IMR-90 (cell line): ENCODE data around the gene GPRC5C. TPM values are rescaled to one million over a fixed set of nuclear protein-coding genes. Genes with fewer than 3 reads are reported as not detected.

ENCODE experiments used
- ATAC-seq: fragments of 200-7000 bp; cut with Tn5 transposase; 2 replicates; pipeline ENCODE4 v1.9.1; 2020; ENCODE audit warnings: low read depth, mild to moderate bottlenecking, moderate library complexity
- BruUV-seq: library from RNA; stranded (reverse); fragments of 400-500 nt; replicated peaks from 2 replicates; lab custom pipeline; 2021; lab: Mats Ljungman, UMichigan
- CTCF ChIA-PET: fragments of 300-600 bp; formaldehyde crosslinking; extraction: SDS; loops from one replicate; lab custom pipeline; 2021; ENCODE audit warnings: antibody characterized with exemption; lab: Yijun Ruan, JAX
- POLR2A ChIA-PET: fragments of 300-600 bp; sonication (Branson Sonifier 250); formaldehyde crosslinking; loops from one replicate; lab custom pipeline; 2022; ENCODE audit warnings: antibody characterized with exemption; ENCODE audit not compliant: unreplicated experiment; lab: Charles Lee
- DNase-seq: peaks from one replicate; pipeline ENCODE4 v3.0.0; 2013
- H2AFZ ChIP-seq: replicated peaks from 2 replicates; pipeline ENCODE3; 2013; ENCODE audit warnings: low read length, mild to moderate bottlenecking; ENCODE audit not compliant: poor library complexity
- H2AK5ac ChIP-seq: 2 replicates; pipeline ENCODE4 v1.6.1; 2013; ENCODE audit warnings: low read depth, low read length, inconsistent platforms
- H2AK9ac ChIP-seq: replicated peaks from 2 replicates; pipeline ENCODE3; 2013; ENCODE audit warnings: mild to moderate bottlenecking, low read depth, low read length, moderate library complexity; ENCODE audit not compliant: poor library complexity
- H2BK120ac ChIP-seq: 2 replicates; pipeline ENCODE4 v1.6.1; 2013; ENCODE audit warnings: low read depth, low read length, inconsistent platforms
- H2BK15ac ChIP-seq: 3 replicates; pipeline ENCODE4 v1.6.1; 2013; ENCODE audit warnings: low read depth, low read length, inconsistent platforms
- H2BK20ac ChIP-seq: 2 replicates; pipeline ENCODE4 v1.6.1; 2013; ENCODE audit warnings: low read depth, mild to moderate bottlenecking, inconsistent platforms, low read length, moderate library complexity
- H2BK5ac ChIP-seq: 2 replicates; pipeline ENCODE4 v1.6.1; 2013; ENCODE audit warnings: mild to moderate bottlenecking, low read depth, low read length, inconsistent platforms; ENCODE audit not compliant: poor library complexity, severe bottlenecking
- H3K14ac ChIP-seq: replicated peaks from 2 replicates; pipeline ENCODE4 v1.6.1; 2013; ENCODE audit warnings: low read depth, low read length, inconsistent platforms
- H3K18ac ChIP-seq: 2 replicates; pipeline ENCODE4 v1.6.1; 2013; ENCODE audit warnings: low read depth, low read length, control low read depth
- H3K23ac ChIP-seq: 2 replicates; pipeline ENCODE4 v1.6.1; 2013; ENCODE audit warnings: low read depth, low read length, inconsistent platforms
- H3K27ac ChIP-seq: 2 replicates; pipeline ENCODE4 v1.5.1; 2013; ENCODE audit warnings: mild to moderate bottlenecking, control low read depth, low read length; ENCODE audit not compliant: insufficient read depth
- H3K27me3 ChIP-seq: 2 replicates; pipeline ENCODE4 v1.6.1; 2013; ENCODE audit warnings: low read length; ENCODE audit not compliant: control insufficient read depth, insufficient read depth
- H3K36me3 ChIP-seq: 2 replicates; pipeline ENCODE4 v1.6.1; 2013; ENCODE audit warnings: low read length, mixed read lengths; ENCODE audit not compliant: control insufficient read depth, insufficient read depth
- H3K4ac ChIP-seq: 2 replicates; pipeline ENCODE4 v1.6.1; 2013; ENCODE audit warnings: low read depth, low read length, inconsistent platforms
- H3K4me1 ChIP-seq: 2 replicates; pipeline ENCODE4 v1.6.1; 2013; ENCODE audit warnings: low read length, mixed read lengths; ENCODE audit not compliant: control insufficient read depth, insufficient read depth
- H3K4me2 ChIP-seq: 2 replicates; pipeline ENCODE4 v1.6.1; 2013; ENCODE audit warnings: low read depth, mild to moderate bottlenecking, control low read depth, low read length, moderate library complexity
- H3K4me3 ChIP-seq: 2 replicates; pipeline ENCODE4 v1.5.1; 2013; ENCODE audit warnings: low read depth, mild to moderate bottlenecking, control low read depth, low read length, moderate library complexity; ENCODE audit not compliant: insufficient read depth
- H3K56ac ChIP-seq: 2 replicates; pipeline ENCODE4 v1.6.1; 2013; ENCODE audit warnings: low read length, inconsistent platforms; ENCODE audit not compliant: insufficient read depth; ENCODE audit errors: extremely low read depth
- H3K79me1 ChIP-seq, 2 experiments: 2 replicates each; pipeline ENCODE4 v1.6.1; 2013; ENCODE audit warnings: low read length in 2 of 2, inconsistent platforms in 1 of 2, low read depth in 1 of 2
- H3K9ac ChIP-seq: 2 replicates; pipeline ENCODE4 v1.6.1; 2013; ENCODE audit warnings: low read depth, low read length, control low read depth
- H3K9me1 ChIP-seq: 2 replicates; pipeline ENCODE4 v1.6.1; 2013; ENCODE audit warnings: low read length, inconsistent platforms; ENCODE audit not compliant: insufficient read depth
- H3K9me3 ChIP-seq: 2 replicates; pipeline ENCODE4 v1.6.1; 2013; ENCODE audit warnings: low read length; ENCODE audit not compliant: control insufficient read depth, insufficient read depth
- H4K20me1 ChIP-seq: 2 replicates; pipeline ENCODE4 v1.6.1; 2013; ENCODE audit warnings: low read length, inconsistent platforms; ENCODE audit not compliant: insufficient read depth
- H4K5ac ChIP-seq: 2 replicates; pipeline ENCODE4 v1.6.1; 2013; ENCODE audit warnings: mild to moderate bottlenecking, low read depth, low read length, control low read depth
- H4K8ac ChIP-seq, 2 experiments: 2 replicates each; pipeline ENCODE4 v1.6.1; 2013; ENCODE audit warnings: low read depth in 2 of 2, low read length in 2 of 2, control low read depth in 1 of 2, inconsistent platforms in 1 of 2
- H4K91ac ChIP-seq: 2 replicates; pipeline ENCODE4 v1.6.1; 2013; ENCODE audit warnings: low read depth, low read length, inconsistent platforms; ENCODE audit not compliant: insufficient read depth
- BHLHE40 ChIP-seq: fragments of 150-350 bp; IDR thresholded peaks from 2 replicates; pipeline ENCODE4 v1.6.1; 2016; ENCODE audit warnings: mild to moderate bottlenecking, low read depth, low read length
- MAZ ChIP-seq: IDR thresholded peaks from 2 replicates; pipeline ENCODE4 v1.6.1; 2012; ENCODE audit warnings: low read depth, mild to moderate bottlenecking, low read length, improper control_type of control experiment, moderate library complexity, borderline replicate concordance
- NFE2L2 ChIP-seq: fragments of 150-350 bp; IDR thresholded peaks from 2 replicates; pipeline ENCODE4 v1.6.1; 2016; ENCODE audit warnings: low read depth, mild to moderate bottlenecking, low read length
- WGBS, 2 experiments: methylation state at CpG; one replicate each; pipeline versions ENCODE4 v1.1.5 to v1.1.7; 2013; ENCODE audit warnings: missing lambda C conversion rate in 2 of 2; ENCODE audit not compliant: insufficient read length in 1 of 2; ENCODE audit errors: extremely low coverage in 2 of 2; 5-methylcytosine and 5-hydroxymethylcytosine counted together
- dilution Hi-C: fragments of 300-500 bp; cut with HindIII; formaldehyde crosslinking; loops from one replicate; pipeline ENCODE4 v1.14.3; 2018; ENCODE audit warnings: low sequenced_read_pairs; ENCODE audit not compliant: unreplicated experiment
- in situ Hi-C: fragments of 300-500 bp; cut with MboI; formaldehyde crosslinking; loops from 3 replicates; pipeline ENCODE4 v1.14.3; 2019; ENCODE audit warnings: low sequenced_read_pairs, inconsistent platforms, mixed read lengths
- intact Hi-C: fragments of 100-400 bp; cut with micrococcal nuclease; formaldehyde crosslinking; loops from 2 replicates; pipeline ENCODE4 v1.10.0; 2022
- polyA plus RNA-seq, 3 experiments: library from polyadenylated mRNA; depleted of rRNA; stranded (reverse); fragments of >200 nt; gene quantifications; 2 replicates each; pipeline ENCODE4 v1.2.3, GENCODE V29; 2012; ENCODE audit warnings: low replicate concordance in 1 of 3
- total RNA-seq: library from RNA; depleted of rRNA; stranded (reverse); fragments of >200 nt; gene quantifications from 2 replicates; pipeline ENCODE4 v1.2.3, GENCODE V29; 2012
- TF ChIP-seq, protein P1 (sequence below): conservative IDR thresholded peaks from 2 replicates; pipeline ENCODE4 v1.5.1; 2012; ENCODE audit warnings: mild to moderate bottlenecking, low read depth, low read length, improper control_type of control experiment

GPRC5C gene
- total and polyA plus RNA-seq, 2 of the 4 experiments (the other 2 are of a cell fraction): not detected

DNA sequence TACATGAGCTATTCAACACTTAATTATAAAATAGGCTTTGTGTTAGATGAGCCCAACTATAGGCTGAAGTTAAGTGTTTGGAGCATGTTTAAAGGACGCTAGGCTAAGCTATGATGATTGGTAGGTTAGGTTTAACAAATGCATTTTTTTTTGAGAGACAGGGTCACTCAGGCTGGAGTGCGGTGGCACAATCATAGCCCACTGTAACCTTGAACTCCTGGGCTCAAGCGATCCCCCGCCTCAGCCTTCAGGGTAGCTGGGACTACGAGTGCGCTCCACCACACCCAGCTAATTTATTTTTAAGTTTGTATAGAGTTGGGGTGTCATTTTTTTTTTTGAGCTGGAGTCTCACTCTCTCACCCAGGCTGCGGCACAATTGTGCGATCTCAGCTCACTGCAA lies 19.3 kb upstream of the GPRC5C start:
- Histone ChIP-seq H4K8ac (no peak overlapping the region), H2BK5ac (no peak overlapping the region), H4K91ac (no peak overlapping the region), H3K36me3 (no peaks in the 10 kb centered on the region), H3K56ac (no peak overlapping the region), H3K23ac (no peak overlapping the region), H3K9me3 (peaks cover 30% of the 10 kb centered on the region), H3K9me1 (no peaks in the 10 kb centered on the region), H2BK20ac (no peak overlapping the region), H2AK5ac (no peak overlapping the region), H3K4me2 (no peak overlapping the region), H4K20me1 (no peaks in the 10 kb centered on the region), H3K79me1 (no peaks in the 10 kb centered on the region), H4K5ac (no peak overlapping the region), H3K9ac (no peak overlapping the region), H3K4me1 (no peaks in the 10 kb centered on the region), H2AK9ac (no peak overlapping the region), H3K4ac (no peak overlapping the region), H3K14ac (no peak overlapping the region), H3K18ac (no peak overlapping the region), H3K4me3 (no peak overlapping the region), H2BK15ac (no peak overlapping the region), H2AFZ (no peak overlapping the region), H3K27me3 (no peaks in the 10 kb centered on the region), H2BK120ac (no peak overlapping the region), H3K27ac (no peak overlapping the region)
- BruUV-seq: no TSS peak
- in situ Hi-C loops: no loop called here
- ATAC-seq (no peak), DNase-seq (no peak)
- dilution Hi-C loops: no loop called here
- ChIA-PET POLR2A (no interaction called here), CTCF (no interaction called here)
- WGBS, 2 experiments: 71% methylated on average over 1 of the region's 8 CpGs; no CpG with 5 or more reads in 1 of the 2 experiments
- intact Hi-C loops: no loop called here
- TF ChIP-seq BHLHE40 (no peak), NFE2L2 (no peak), MAZ (no peak)
- TF ChIP-seq, protein P1, sequence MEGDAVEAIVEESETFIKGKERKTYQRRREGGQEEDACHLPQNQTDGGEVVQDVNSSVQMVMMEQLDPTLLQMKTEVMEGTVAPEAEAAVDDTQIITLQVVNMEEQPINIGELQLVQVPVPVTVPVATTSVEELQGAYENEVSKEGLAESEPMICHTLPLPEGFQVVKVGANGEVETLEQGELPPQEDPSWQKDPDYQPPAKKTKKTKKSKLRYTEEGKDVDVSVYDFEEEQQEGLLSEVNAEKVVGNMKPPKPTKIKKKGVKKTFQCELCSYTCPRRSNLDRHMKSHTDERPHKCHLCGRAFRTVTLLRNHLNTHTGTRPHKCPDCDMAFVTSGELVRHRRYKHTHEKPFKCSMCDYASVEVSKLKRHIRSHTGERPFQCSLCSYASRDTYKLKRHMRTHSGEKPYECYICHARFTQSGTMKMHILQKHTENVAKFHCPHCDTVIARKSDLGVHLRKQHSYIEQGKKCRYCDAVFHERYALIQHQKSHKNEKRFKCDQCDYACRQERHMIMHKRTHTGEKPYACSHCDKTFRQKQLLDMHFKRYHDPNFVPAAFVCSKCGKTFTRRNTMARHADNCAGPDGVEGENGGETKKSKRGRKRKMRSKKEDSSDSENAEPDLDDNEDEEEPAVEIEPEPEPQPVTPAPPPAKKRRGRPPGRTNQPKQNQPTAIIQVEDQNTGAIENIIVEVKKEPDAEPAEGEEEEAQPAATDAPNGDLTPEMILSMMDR: no peak
